Astrocyte of the spinal cord (primary cell): Measurements from ENCODE around the gene ITM2A.

Experiments
- DNase-seq: peaks from one replicate; pipeline ENCODE4 v3.0.0; 2011; ENCODE audit warnings: low read depth, low spot score
- H3K4me3 ChIP-seq: 2 replicates; pipeline ENCODE4 v1.5.1; 2011; ENCODE audit warnings: low read depth, mild to moderate bottlenecking, low read length, moderate library complexity
- CTCF ChIP-seq: IDR thresholded peaks from 2 replicates; pipeline ENCODE4 v1.5.1; 2012; ENCODE audit warnings: low read depth, mild to moderate bottlenecking, low read length, inconsistent platforms
- in situ Hi-C: cut with HindIII; loops from 2 replicates; pipeline ENCODE4 v1.10.0; 2017; ENCODE audit warnings: low sequenced_read_pairs

ITM2A gene

GRCh38 chrX:79367907-79368306 is 773 bp upstream of the ITM2A start:
- no peak for DNase-seq
- TF ChIP-seq CTCF = no peak
- H3K4me3 ChIP-seq = no peak overlapping the region
- in situ Hi-C loops = no loop called here

- DNase-seq = no peak
- in situ Hi-C loops = no loop called here
- peak overlapping the region; percentile 20 for H3K4me3 ChIP-seq
These were observed 620 bp downstream of the ITM2A start for GRCh38 chrX:79366556-79366872.

GRCh38 chrX:79365591-79365990 is 1.5 kb downstream of the ITM2A start:
- TF ChIP-seq CTCF = no peak
- no peak for DNase-seq
- H3K4me3 ChIP-seq = no peak overlapping the region
- in situ Hi-C loops = no loop called here

More at GRCh38 chrX:79366556-79366872, 620 bp downstream of the ITM2A start:
- no peak for TF ChIP-seq CTCF

- DNase-seq = no peak
- in situ Hi-C loops = no loop called here
- no peak for TF ChIP-seq CTCF
- no peak overlapping the region for H3K4me3 ChIP-seq
These were observed 2.8 kb downstream of the ITM2A start for GRCh38 chrX:79364306-79364705.

- in situ Hi-C loops = no loop called here
- no peak for TF ChIP-seq CTCF
- no peak for DNase-seq
- H3K4me3 ChIP-seq = no peak overlapping the region
These were observed 5.8 kb downstream of the ITM2A start for GRCh38 chrX:79361192-79361870.

GRCh38 chrX:79336869-79337815 is 30.0 kb downstream of the ITM2A start:
- in situ Hi-C loops = no loop called here
- DNase-seq = no peak
- no peak for TF ChIP-seq CTCF
- no peak overlapping the region for H3K4me3 ChIP-seq
